Transverse colon (tissue), 4 donors: ENCODE data around the gene MANEAL. TPM values are rescaled to one million over a fixed set of nuclear protein-coding genes. Genes with fewer than 3 reads are reported as not detected.

Experiments
- DNase-seq: peaks from one replicate; pipeline ENCODE4 v3.0.0-alpha.2; 2019
- H3K27ac ChIP-seq, 4 donors: fragments of 200-600 bp; sonication (generic); 2 replicates each; pipeline ENCODE4 v1.5.1; 2016 to 2018; ENCODE audit warnings: inconsistent platforms in 4 of 4
- H3K27me3 ChIP-seq: fragments of 200-600 bp; sonication (generic); 2 replicates; pipeline ENCODE4 v1.5.1; 2017; ENCODE audit warnings: inconsistent platforms
- H3K36me3 ChIP-seq, 4 donors: fragments of 200-600 bp; sonication (generic); 2 replicates each; pipeline ENCODE4 v1.5.1; 2017 to 2019; ENCODE audit warnings: inconsistent platforms in 4 of 4
- H3K4me1 ChIP-seq, 4 donors: fragments of 200-600 bp; sonication (generic); 2 replicates each; pipeline ENCODE4 v1.5.1; 2017 to 2020; ENCODE audit warnings: inconsistent platforms in 4 of 4
- H3K4me3 ChIP-seq, 4 donors: fragments of 200-600 bp; sonication (generic); 1 replicate in 1 of 4; 2 replicates in 3 of 4; pipeline versions ENCODE4 v1.5.1 to v1.6.1; 2017 to 2019; ENCODE audit warnings: inconsistent platforms in 4 of 4
- H3K9me3 ChIP-seq, 2 donors: fragments of 200-600 bp; sonication (generic); 2 replicates each; pipeline ENCODE4 v1.5.1; 2017 to 2019; ENCODE audit warnings: inconsistent platforms in 2 of 2
- EP300 ChIP-seq: sonication (generic); formaldehyde crosslinking; IDR thresholded peaks from one replicate; pipeline ENCODE4 v1.6.1; 2017; ENCODE audit warnings: antibody characterized with exemption, low read depth
- POLR2A ChIP-seq: fragments of 450-650 bp; IDR thresholded peaks from one replicate; pipeline ENCODE4 v1.6.1; 2016; ENCODE audit warnings: antibody characterized with exemption, mild to moderate bottlenecking, moderate library complexity
- POLR2AphosphoS5 ChIP-seq, 3 donors: sonication (generic); formaldehyde crosslinking; IDR thresholded peaks; one replicate each; pipeline ENCODE4 v1.6.1; 2016; ENCODE audit warnings: antibody characterized with exemption in 3 of 3
- WGBS, 2 donors: methylation state at CpG; one replicate each; pipeline ENCODE4 v1.1.5; 2018; ENCODE audit warnings: low coverage in 1 of 2; 5-methylcytosine and 5-hydroxymethylcytosine counted together
- in situ Hi-C, 4 donors: fragments of 200-750 bp; cut with MboI; loops; one replicate each; pipeline versions ENCODE4 v1.15.0 to v1.15.1; 2017; ENCODE audit warnings: low sequenced_read_pairs in 3 of 4, low pct_ligation_motif_present in 1 of 4, low pct_unique_long_range_greater_than_20kb in 1 of 4
- intact Hi-C: fragments of 100-400 bp; cut with DNase I; formaldehyde crosslinking; loops from one replicate; pipeline ENCODE4 v1.15.1; 2023; ENCODE audit warnings: low total_unique reads
- total RNA-seq, 4 donors: library from RNA; depleted of rRNA; stranded (reverse); fragments of >200 nt; gene quantifications; one replicate each; pipeline ENCODE4 v1.1.0, GENCODE V29; 2016
- TF ChIP-seq, protein P1 (sequence below), 5 experiments: fragments of 200-600 bp in 3 of 5; fragments of 450-650 bp in 2 of 5; sonication (generic) in 3 of 5; IDR thresholded peaks; 1 replicate in 2 of 5; 2 replicates in 3 of 5; pipeline ENCODE4 v1.5.1; 2016 to 2017; ENCODE audit warnings: antibody characterized with exemption in 5 of 5, inconsistent platforms in 3 of 5, mild to moderate bottlenecking in 2 of 5, moderate library complexity in 1 of 5

Gene MANEAL, protein sequence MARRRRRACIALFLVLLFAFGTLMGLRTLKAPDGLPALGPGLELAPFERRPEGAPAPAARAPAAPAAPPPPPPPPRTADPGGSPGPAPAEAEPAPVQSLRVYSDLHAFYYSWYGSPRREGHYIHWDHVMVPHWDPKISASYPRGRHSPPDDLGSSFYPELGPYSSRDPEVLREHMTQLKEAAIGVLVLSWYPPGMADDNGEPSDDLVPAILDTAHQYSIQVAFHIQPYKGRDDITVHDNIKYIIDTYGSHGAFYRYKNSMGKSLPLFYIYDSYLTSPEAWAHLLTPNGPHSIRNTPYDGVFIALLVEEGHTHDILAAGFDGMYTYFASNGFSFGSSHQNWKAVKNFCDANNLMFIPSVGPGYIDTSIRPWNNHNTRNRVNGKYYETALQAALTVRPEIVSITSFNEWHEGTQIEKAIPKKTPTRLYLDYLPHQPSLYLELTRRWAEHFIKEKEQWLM
- 1 to 10 TPM; 1.1 to 9.6 (median 5.7) TPM for total RNA-seq

DNA sequence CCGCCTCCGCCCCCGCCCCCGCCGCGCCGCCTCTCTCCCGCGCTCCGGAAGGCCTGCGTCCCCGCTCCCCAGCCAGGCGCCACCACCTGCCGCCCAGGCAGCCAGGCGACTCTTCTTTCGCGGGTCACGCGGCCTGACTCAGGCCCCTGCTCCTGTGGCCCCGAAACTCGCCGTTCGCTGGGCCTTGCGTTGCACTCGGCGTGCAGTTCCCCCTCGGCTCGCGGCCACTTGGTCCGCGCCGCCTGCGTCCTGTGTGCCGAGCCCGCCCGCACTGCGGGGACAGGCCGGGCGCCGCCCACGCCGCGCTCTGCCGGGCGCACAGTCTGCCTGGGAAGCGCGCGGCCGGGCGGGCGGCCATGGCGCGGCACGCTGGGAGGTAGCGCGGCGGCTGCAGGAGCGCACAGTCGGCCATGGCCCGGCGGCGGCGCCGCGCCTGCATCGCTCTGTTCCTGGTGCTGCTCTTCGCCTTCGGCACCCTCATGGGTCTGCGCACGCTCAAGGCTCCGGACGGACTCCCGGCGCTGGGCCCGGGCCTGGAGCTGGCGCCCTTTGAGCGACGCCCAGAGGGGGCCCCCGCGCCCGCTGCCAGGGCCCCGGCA is at the start of gene MANEAL:
Gene MANEAL, plus strand, starts transcription at position 75 of the 599 bp plus-strand sequence. Its CDS starts 336 bp downstream, at position 411.
- Histone ChIP-seq H3K4me1 (peaks cover 12 to 22% (median 16%) of the 10 kb centered on the region in 4 donors), H3K27me3 (peaks cover 21% of the 10 kb centered on the region), H3K9me3 (no peaks in the 10 kb centered on the region), H3K36me3 (no peaks in the 10 kb centered on the region), H3K4me3 (peak within 1 kb of the TSS; percentile 28 to 74 (median 53)), H3K27ac (peak within 1 kb of the TSS; percentile 41 to 55 (median 48))
- DNase-seq = peak; percentile 51
- WGBS, 2 donors = 0% methylated on average over 1 to 39 of the region's 82 CpGs
- TF ChIP-seq, protein P1, sequence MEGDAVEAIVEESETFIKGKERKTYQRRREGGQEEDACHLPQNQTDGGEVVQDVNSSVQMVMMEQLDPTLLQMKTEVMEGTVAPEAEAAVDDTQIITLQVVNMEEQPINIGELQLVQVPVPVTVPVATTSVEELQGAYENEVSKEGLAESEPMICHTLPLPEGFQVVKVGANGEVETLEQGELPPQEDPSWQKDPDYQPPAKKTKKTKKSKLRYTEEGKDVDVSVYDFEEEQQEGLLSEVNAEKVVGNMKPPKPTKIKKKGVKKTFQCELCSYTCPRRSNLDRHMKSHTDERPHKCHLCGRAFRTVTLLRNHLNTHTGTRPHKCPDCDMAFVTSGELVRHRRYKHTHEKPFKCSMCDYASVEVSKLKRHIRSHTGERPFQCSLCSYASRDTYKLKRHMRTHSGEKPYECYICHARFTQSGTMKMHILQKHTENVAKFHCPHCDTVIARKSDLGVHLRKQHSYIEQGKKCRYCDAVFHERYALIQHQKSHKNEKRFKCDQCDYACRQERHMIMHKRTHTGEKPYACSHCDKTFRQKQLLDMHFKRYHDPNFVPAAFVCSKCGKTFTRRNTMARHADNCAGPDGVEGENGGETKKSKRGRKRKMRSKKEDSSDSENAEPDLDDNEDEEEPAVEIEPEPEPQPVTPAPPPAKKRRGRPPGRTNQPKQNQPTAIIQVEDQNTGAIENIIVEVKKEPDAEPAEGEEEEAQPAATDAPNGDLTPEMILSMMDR (IDR thresholded peaks at IDR 0.05) = no peak
- TF ChIP-seq POLR2AphosphoS5 (IDR thresholded peaks at IDR 0.05) (no peak), POLR2A (no peak), EP300 (no peak)
- in situ Hi-C loops (no loop called here), intact Hi-C loops (no loop called here)

DNA sequence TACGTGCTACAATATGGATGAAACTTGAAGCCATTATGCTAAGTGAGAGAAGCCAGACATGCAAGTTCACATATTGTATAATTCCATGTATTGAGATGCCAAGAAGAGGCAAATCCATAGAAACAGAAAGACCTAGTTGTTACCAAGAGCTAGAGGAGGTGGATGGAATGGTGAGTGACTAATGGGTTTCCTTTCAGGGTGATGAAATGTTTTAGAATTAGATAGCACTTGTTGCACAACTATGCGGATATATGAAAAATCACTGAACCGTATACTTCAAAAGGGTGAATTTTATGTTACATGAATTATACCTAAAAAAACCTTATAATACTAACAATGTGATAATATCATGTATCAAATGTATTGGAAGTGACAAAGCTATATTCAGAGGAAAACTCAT is 46.8 kb upstream of the MANEAL start:
- WGBS, 2 donors = 90 to 93% methylated on average over 3 of the region's 3 CpGs
- no peak for DNase-seq
- peaks cover 37% of the 10 kb centered on the region for H3K27me3 ChIP-seq
- H3K36me3 ChIP-seq = no peaks in the 10 kb centered on the region
- H3K27ac ChIP-seq = no peak overlapping the region
- peaks cover 0 to 5% of the 10 kb centered on the region in 2 donors for H3K9me3 ChIP-seq
- no peak overlapping the region for H3K4me3 ChIP-seq
- TF ChIP-seq POLR2AphosphoS5 (IDR thresholded peaks at IDR 0.05) = no peak
- TF ChIP-seq, protein P1 (IDR thresholded peaks at IDR 0.05) = no peak
- no peak for TF ChIP-seq EP300
- no peak for TF ChIP-seq POLR2A
- in situ Hi-C loops (no loop called here), intact Hi-C loops (no loop called here)
- peaks cover 0 to 3% (median 0%) of the 10 kb centered on the region in 4 donors for H3K4me1 ChIP-seq

DNA sequence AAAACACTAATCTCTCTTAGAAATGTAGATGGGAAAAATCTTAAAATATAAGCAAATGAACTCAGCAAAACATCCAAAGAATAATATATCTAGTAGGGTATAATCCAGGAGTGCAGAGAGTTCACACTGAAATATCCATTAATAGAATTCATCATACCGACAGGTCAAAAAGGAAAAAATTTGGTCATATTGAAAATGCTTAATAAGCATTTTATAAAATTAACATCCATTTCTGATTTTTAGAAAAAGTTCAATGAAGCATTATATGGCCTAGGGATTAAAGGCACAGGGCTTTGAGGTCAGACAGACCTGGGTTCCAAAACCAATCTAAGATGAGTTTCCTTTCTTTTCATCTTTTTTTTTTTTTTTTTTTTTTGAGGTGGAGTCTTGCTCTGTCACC is 45.1 kb upstream of the MANEAL start:
- H3K4me1 ChIP-seq = peaks cover 0 to 14% (median 6%) of the 10 kb centered on the region in 4 donors
- WGBS, 2 donors = 88 to 90% methylated on average over 1 of the region's 1 CpG
- H3K4me3 ChIP-seq = no peak overlapping the region
- TF ChIP-seq POLR2A (no peak), EP300 (no peak), POLR2AphosphoS5 (IDR thresholded peaks at IDR 0.05) (no peak)
- TF ChIP-seq, protein P1 (IDR thresholded peaks at IDR 0.05) = no peak
- in situ Hi-C loops (no loop called here), intact Hi-C loops (no loop called here)
- H3K27ac ChIP-seq = no peak overlapping the region
- no peak for DNase-seq
- no peaks in the 10 kb centered on the region for H3K36me3 ChIP-seq
- H3K9me3 ChIP-seq = peaks cover 0 to 5% of the 10 kb centered on the region in 2 donors
- H3K27me3 ChIP-seq = peaks cover 54% of the 10 kb centered on the region

DNA sequence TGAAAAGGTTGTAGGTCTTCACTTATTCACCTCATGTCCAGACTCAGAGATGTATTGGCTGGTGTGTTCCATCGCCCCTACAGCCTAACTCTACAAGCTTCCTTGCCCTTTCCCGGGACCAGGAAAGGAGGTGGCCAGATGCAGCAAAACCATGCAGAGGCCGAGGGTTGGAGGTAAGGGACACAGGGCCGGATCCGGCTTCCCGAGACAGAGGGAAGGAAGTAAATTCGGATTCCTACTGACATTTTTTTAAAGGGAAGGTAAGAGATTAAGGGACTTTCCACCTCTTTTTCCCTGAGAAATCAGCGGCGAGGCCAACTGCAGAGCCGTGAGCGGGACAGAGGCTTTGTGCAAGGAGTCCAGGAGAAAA is 41.4 kb upstream of the MANEAL start:
- Histone ChIP-seq H3K9me3 (no peaks in the 10 kb centered on the region), H3K4me1 (peaks cover 0 to 21% (median 8%) of the 10 kb centered on the region in 4 donors), H3K4me3 (peak overlapping the region; percentile 16 to 58 (median 52)), H3K27ac (peak overlapping the region in 3 of 4 donors; percentile 34 to 62 (median 41)), H3K27me3 (peaks cover 86% of the 10 kb centered on the region), H3K36me3 (no peaks in the 10 kb centered on the region)
- TF ChIP-seq, protein P1 (IDR thresholded peaks at IDR 0.05) = no peak
- TF ChIP-seq POLR2A = no peak
- no peak for TF ChIP-seq EP300
- TF ChIP-seq POLR2AphosphoS5 (IDR thresholded peaks at IDR 0.05) = no peak
- in situ Hi-C loops (no loop called here), intact Hi-C loops (no loop called here)
- 5 to 24% methylated on average over 4 to 11 of the region's 11 CpGs for WGBS, 2 donors
- no peak for DNase-seq
